Astrocyte of the cerebellum (primary cell): ENCODE data around the gene FGD4.

Experiments used
- DNase-seq: peaks from one replicate; pipeline ENCODE4 v3.0.0-alpha.2; 2011; ENCODE audit warnings: low read depth
- H3K4me3 ChIP-seq: 2 replicates; pipeline ENCODE4 v1.5.1; 2011; ENCODE audit warnings: mild to moderate bottlenecking, low read depth, low read length, moderate library complexity
- CTCF ChIP-seq: IDR thresholded peaks from 2 replicates; pipeline ENCODE4 v1.5.1; 2012; ENCODE audit warnings: low read length, low read depth, moderate library complexity, mild to moderate bottlenecking; ENCODE audit errors: missing control alignments
- in situ Hi-C: cut with HindIII; loops from 2 replicates; pipeline ENCODE4 v1.10.0; 2017; ENCODE audit warnings: low sequenced_read_pairs

The FGD4 gene

GRCh38 chr12:32399370-32400113 is at the start of gene FGD4:
Gene FGD4 (plus strand): TSS chr12:32399558.
- H3K4me3 ChIP-seq: peak within 1 kb of the TSS; percentile 77
- in situ Hi-C loops: no loop called here
- peak; percentile 31 for DNase-seq
- TF ChIP-seq CTCF: peak; percentile 44

- H3K4me3 ChIP-seq: no peak overlapping the region
- no peak for DNase-seq
- no peak for TF ChIP-seq CTCF
- in situ Hi-C loops: no loop called here
Observed at GRCh38 chr12:32353540-32353939, 45.8 kb upstream of the FGD4 start.

- no peak for TF ChIP-seq CTCF
- DNase-seq: no peak
Observed at GRCh38 chr12:32357601-32358249, 41.6 kb upstream of the FGD4 start.

GRCh38 chr12:32360956-32361355 is 38.4 kb upstream of the FGD4 start:
- TF ChIP-seq CTCF: no peak
- H3K4me3 ChIP-seq: no peak overlapping the region
- DNase-seq: no peak
- in situ Hi-C loops: no loop called here

More at GRCh38 chr12:32357601-32358249, 41.6 kb upstream of the FGD4 start:
- in situ Hi-C loops: no loop called here
- no peak overlapping the region for H3K4me3 ChIP-seq

- no peak for TF ChIP-seq CTCF
- H3K4me3 ChIP-seq: no peak overlapping the region
- in situ Hi-C loops: no loop called here
- no peak for DNase-seq
Observed at GRCh38 chr12:32362892-32363291, 36.5 kb upstream of the FGD4 start.

- in situ Hi-C loops: loop anchor here (5.0 kb wide), 1 partner anchor 307 kb away; no protein-coding TSS in a partner anchor
- peak; percentile 72 for DNase-seq
- no peak overlapping the region for H3K4me3 ChIP-seq
- TF ChIP-seq CTCF: peak; percentile 73
Observed at GRCh38 chr12:32365473-32366064, 33.8 kb upstream of the FGD4 start.
